HUES6 (cell line): Measurements from ENCODE around the gene RNU6-1.
A peak's percentile ranks its signal among the peaks of the same experiment; 100 is the strongest.

Experiments
- H3K27ac ChIP-seq: 2 replicates; pipeline ENCODE4 v1.7.0; 2013; ENCODE audit warnings: low read depth, mild to moderate bottlenecking, low read length, inconsistent platforms
- H3K27me3 ChIP-seq: 2 replicates; pipeline ENCODE4 v1.6.1; 2013; ENCODE audit warnings: low read length; ENCODE audit not compliant: control insufficient read depth, insufficient read depth
- H3K36me3 ChIP-seq: 2 replicates; pipeline ENCODE4 v1.6.1; 2013; ENCODE audit warnings: low read length; ENCODE audit not compliant: control insufficient read depth, insufficient read depth
- H3K4me1 ChIP-seq: 2 replicates; pipeline ENCODE4 v1.6.1; 2013; ENCODE audit warnings: low read length; ENCODE audit not compliant: control insufficient read depth, insufficient read depth
- H3K4me3 ChIP-seq: 2 replicates; pipeline ENCODE4 v1.5.1; 2013; ENCODE audit warnings: low read depth, low read length
- H3K9ac ChIP-seq: one replicate; pipeline ENCODE4 v1.6.1; 2013; ENCODE audit warnings: mild to moderate bottlenecking, low read length
- H3K9me3 ChIP-seq: 2 replicates; pipeline ENCODE4 v1.6.1; 2013; ENCODE audit warnings: low read depth, low read length; ENCODE audit not compliant: control insufficient read depth, insufficient read depth

RNU6-1 gene

GRCh38 chr15:67790610-67791319 is 49.1 kb downstream of the RNU6-1 start:
- peak overlapping the region; percentile 13; the same call in 1 of the 2 replicates for H3K27ac ChIP-seq
- H3K36me3 ChIP-seq = no peaks in the 10 kb centered on the region
- no peak overlapping the region for H3K9ac ChIP-seq
- H3K27me3 ChIP-seq = no peaks in the 10 kb centered on the region
- peak overlapping the region; percentile 7 for H3K4me3 ChIP-seq
- peaks cover 46% of the 10 kb centered on the region for H3K4me1 ChIP-seq
- peaks cover 8% of the 10 kb centered on the region for H3K9me3 ChIP-seq
